ENCODE data around the gene CEP350. TPM values are rescaled to one million over a fixed set of nuclear protein-coding genes. Genes with fewer than 3 reads are reported as not detected.
A peak's percentile ranks its signal among the peaks of the same experiment; 100 is the strongest.

The CEP350 gene
- 41.4 and 42.2 TPM in 2 replicates for total RNA-seq
- long read RNA-seq, partial matches to known transcripts = 24 of 34 reads
- long read RNA-seq, other reads (novel, unspliced or antisense) = 10 of 34 reads

- no peak for TF ChIP-seq CTCF (IDR thresholded peaks at IDR 0.05)
- peak; percentile 99 for DNase-seq (ENCODE audit: extremely low spot score, unreplicated experiment)
- H3K27me3 Mint-ChIP-seq (ENCODE audit: unreplicated experiment) = no peaks in the 10 kb centered on the region
- no peaks in the 10 kb centered on the region for H3K9me3 Mint-ChIP-seq (ENCODE audit: unreplicated experiment)
- peak within 1 kb of the TSS; percentile 87 for H3K4me3 Mint-ChIP-seq (ENCODE audit: unreplicated experiment)
- H3K4me1 Mint-ChIP-seq (ENCODE audit: unreplicated experiment) = peaks cover 28% of the 10 kb centered on the region
- H3K36me3 Mint-ChIP-seq (ENCODE audit: unreplicated experiment) = no peaks in the 10 kb centered on the region
- H3K27ac Mint-ChIP-seq (ENCODE audit: unreplicated experiment) = peak within 1 kb of the TSS; percentile 94
Observed at GRCh38 chr1:179954493-179955286, at the start of gene CEP350. CEP350 (plus strand) TSS chr1:179954810; CDS start chr1:179986182, 31,372 bp downstream.

GRCh38 chr1:179910934-179911333 is 43.7 kb upstream of the CEP350 start:
- no peaks in the 10 kb centered on the region for H3K9me3 Mint-ChIP-seq (ENCODE audit: unreplicated experiment)
- peaks cover 36% of the 10 kb centered on the region for H3K36me3 Mint-ChIP-seq (ENCODE audit: unreplicated experiment)
- no peak overlapping the region for H3K4me3 Mint-ChIP-seq (ENCODE audit: unreplicated experiment)
- DNase-seq (ENCODE audit: extremely low spot score, unreplicated experiment) = no peak
- H3K27ac Mint-ChIP-seq (ENCODE audit: unreplicated experiment) = no peak overlapping the region
- H3K4me1 Mint-ChIP-seq (ENCODE audit: unreplicated experiment) = no peaks in the 10 kb centered on the region
- TF ChIP-seq CTCF (IDR thresholded peaks at IDR 0.05) = no peak
- H3K27me3 Mint-ChIP-seq (ENCODE audit: unreplicated experiment) = no peaks in the 10 kb centered on the region

- DNase-seq (ENCODE audit: extremely low spot score, unreplicated experiment) = no peak
- H3K4me3 Mint-ChIP-seq (ENCODE audit: unreplicated experiment) = no peak overlapping the region
- no peak for TF ChIP-seq CTCF (IDR thresholded peaks at IDR 0.05)
- no peak overlapping the region for H3K27ac Mint-ChIP-seq (ENCODE audit: unreplicated experiment)
- H3K36me3 Mint-ChIP-seq (ENCODE audit: unreplicated experiment) = peaks cover 38% of the 10 kb centered on the region
- H3K4me1 Mint-ChIP-seq (ENCODE audit: unreplicated experiment) = no peaks in the 10 kb centered on the region
- no peaks in the 10 kb centered on the region for H3K27me3 Mint-ChIP-seq (ENCODE audit: unreplicated experiment)
- no peaks in the 10 kb centered on the region for H3K9me3 Mint-ChIP-seq (ENCODE audit: unreplicated experiment)
Observed at GRCh38 chr1:179911812-179912211, 42.8 kb upstream of the CEP350 start.

- H3K4me3 Mint-ChIP-seq (ENCODE audit: unreplicated experiment) = no peak overlapping the region
- no peaks in the 10 kb centered on the region for H3K27me3 Mint-ChIP-seq (ENCODE audit: unreplicated experiment)
- TF ChIP-seq CTCF (IDR thresholded peaks at IDR 0.05) = no peak
- no peaks in the 10 kb centered on the region for H3K9me3 Mint-ChIP-seq (ENCODE audit: unreplicated experiment)
- peaks cover 48% of the 10 kb centered on the region for H3K36me3 Mint-ChIP-seq (ENCODE audit: unreplicated experiment)
- peaks cover 2% of the 10 kb centered on the region for H3K4me1 Mint-ChIP-seq (ENCODE audit: unreplicated experiment)
- H3K27ac Mint-ChIP-seq (ENCODE audit: unreplicated experiment) = no peak overlapping the region
- no peak for DNase-seq (ENCODE audit: extremely low spot score, unreplicated experiment)
Observed at GRCh38 chr1:179917601-179918429, 36.8 kb upstream of the CEP350 start.

GRCh38 chr1:179921472-179921871 is 33.1 kb upstream of the CEP350 start:
- Mint-ChIP-seq H3K9me3 (ENCODE audit: unreplicated experiment) (no peaks in the 10 kb centered on the region), H3K27me3 (ENCODE audit: unreplicated experiment) (no peaks in the 10 kb centered on the region), H3K36me3 (ENCODE audit: unreplicated experiment) (peaks cover 32% of the 10 kb centered on the region), H3K27ac (ENCODE audit: unreplicated experiment) (no peak overlapping the region), H3K4me1 (ENCODE audit: unreplicated experiment) (peaks cover 2% of the 10 kb centered on the region), H3K4me3 (ENCODE audit: unreplicated experiment) (no peak overlapping the region)
- DNase-seq (ENCODE audit: extremely low spot score, unreplicated experiment) = no peak
- no peak for TF ChIP-seq CTCF (IDR thresholded peaks at IDR 0.05)

Measured in osteocyte (in vitro differentiated cells).